Vagina (tissue), 2 donors: ENCODE measurements around the gene NSD2. TPM values are rescaled to one million over a fixed set of nuclear protein-coding genes. Genes with fewer than 3 reads are reported as not detected.

Experiments used
- DNase-seq, 2 donors: peaks; one replicate each; pipeline ENCODE4 v3.0.0-alpha.2; 2017; ENCODE audit errors: extremely low spot score in 2 of 2
- H3K27ac ChIP-seq: fragments of 200-600 bp; sonication (generic); one replicate; pipeline ENCODE4 v1.5.1; 2019
- H3K27me3 ChIP-seq: fragments of 200-600 bp; sonication (generic); one replicate; pipeline ENCODE4 v1.5.1; 2019
- H3K36me3 ChIP-seq, 2 donors: fragments of 200-600 bp; sonication (generic); one replicate each; pipeline ENCODE4 v1.5.1; 2017 to 2019
- H3K4me1 ChIP-seq: fragments of 200-600 bp; sonication (generic); one replicate; pipeline ENCODE4 v1.5.1; 2019
- H3K4me3 ChIP-seq, 2 donors: fragments of 200-600 bp; sonication (generic); 1 replicate in 1 of 2; 2 replicates in 1 of 2; pipeline ENCODE4 v1.5.1; 2016 to 2019
- H3K9me3 ChIP-seq: fragments of 200-600 bp; sonication (generic); one replicate; pipeline ENCODE4 v1.5.1; 2019
- POLR2A ChIP-seq, 2 donors: fragments of 450-650 bp; IDR thresholded peaks; one replicate each; pipeline ENCODE4 v1.6.1; 2017; ENCODE audit warnings: antibody characterized with exemption in 2 of 2, mild to moderate bottlenecking in 2 of 2, moderate library complexity in 2 of 2
- POLR2AphosphoS5 ChIP-seq, 2 donors: sonication (generic); formaldehyde crosslinking; IDR thresholded peaks; one replicate each; pipeline ENCODE4 v1.9.0; 2017; ENCODE audit warnings: antibody characterized with exemption in 2 of 2, mild to moderate bottlenecking in 2 of 2, low read depth in 1 of 2; ENCODE audit not compliant: insufficient read depth in 1 of 2
- intact Hi-C: fragments of 100-400 bp; cut with DNase I; formaldehyde crosslinking; loops from one replicate; pipeline ENCODE4 v1.15.1; 2023
- total RNA-seq: library from RNA; depleted of rRNA; stranded (reverse); fragments of >200 nt; gene quantifications from one replicate; pipeline ENCODE4 v1.2.3, GENCODE V29; 2016
- TF ChIP-seq, protein P1 (sequence below), 3 experiments: fragments of 450-650 bp in 2 of 3; fragments of 200-600 bp in 1 of 3; sonication (generic) in 1 of 3; IDR thresholded peaks; one replicate each; pipeline ENCODE4 v1.5.1; 2017 to 2019; ENCODE audit warnings: antibody characterized with exemption in 3 of 3, mild to moderate bottlenecking in 2 of 3, moderate library complexity in 2 of 3

Gene NSD2
- total RNA-seq, 1 donor from 2014 or later = 38.5 TPM

DNA sequence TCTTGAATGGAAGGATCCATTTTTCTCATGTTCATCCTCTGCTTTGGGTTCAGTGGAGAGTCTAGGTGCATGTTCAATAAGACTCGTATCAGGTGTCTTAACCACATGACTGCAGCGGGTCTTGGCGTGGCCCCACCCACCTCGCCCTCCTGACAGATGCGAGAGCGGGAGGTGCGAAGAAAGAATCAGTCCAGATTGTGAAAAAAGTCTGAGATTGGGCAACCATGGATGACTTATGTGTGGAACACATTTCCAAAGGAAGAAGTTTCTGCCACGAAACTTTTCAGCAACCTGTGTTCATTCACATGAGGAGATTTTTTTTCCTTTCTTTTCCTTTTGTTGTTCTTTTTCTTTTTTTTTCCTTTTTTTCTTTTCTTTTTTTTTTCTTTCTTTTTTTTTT lies 66.8 kb downstream of the NSD2 start:
- Histone ChIP-seq H3K9me3 (no peaks in the 10 kb centered on the region), H3K4me1 (no peaks in the 10 kb centered on the region), H3K27me3 (no peaks in the 10 kb centered on the region), H3K4me3 (no peak overlapping the region), H3K36me3 (peaks cover 0 to 16% of the 10 kb centered on the region in 2 donors), H3K27ac (no peak overlapping the region)
- DNase-seq = no peak
- TF ChIP-seq, protein P1, sequence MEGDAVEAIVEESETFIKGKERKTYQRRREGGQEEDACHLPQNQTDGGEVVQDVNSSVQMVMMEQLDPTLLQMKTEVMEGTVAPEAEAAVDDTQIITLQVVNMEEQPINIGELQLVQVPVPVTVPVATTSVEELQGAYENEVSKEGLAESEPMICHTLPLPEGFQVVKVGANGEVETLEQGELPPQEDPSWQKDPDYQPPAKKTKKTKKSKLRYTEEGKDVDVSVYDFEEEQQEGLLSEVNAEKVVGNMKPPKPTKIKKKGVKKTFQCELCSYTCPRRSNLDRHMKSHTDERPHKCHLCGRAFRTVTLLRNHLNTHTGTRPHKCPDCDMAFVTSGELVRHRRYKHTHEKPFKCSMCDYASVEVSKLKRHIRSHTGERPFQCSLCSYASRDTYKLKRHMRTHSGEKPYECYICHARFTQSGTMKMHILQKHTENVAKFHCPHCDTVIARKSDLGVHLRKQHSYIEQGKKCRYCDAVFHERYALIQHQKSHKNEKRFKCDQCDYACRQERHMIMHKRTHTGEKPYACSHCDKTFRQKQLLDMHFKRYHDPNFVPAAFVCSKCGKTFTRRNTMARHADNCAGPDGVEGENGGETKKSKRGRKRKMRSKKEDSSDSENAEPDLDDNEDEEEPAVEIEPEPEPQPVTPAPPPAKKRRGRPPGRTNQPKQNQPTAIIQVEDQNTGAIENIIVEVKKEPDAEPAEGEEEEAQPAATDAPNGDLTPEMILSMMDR (IDR thresholded peaks at IDR 0.05) = no peak
- TF ChIP-seq POLR2A (IDR thresholded peaks at IDR 0.05) (no peak), POLR2AphosphoS5 (IDR thresholded peaks at IDR 0.05; ENCODE audit: insufficient read depth in 1 of 2, low read depth in 1 of 2) (no peak)
- intact Hi-C loops = no loop called here

DNA sequence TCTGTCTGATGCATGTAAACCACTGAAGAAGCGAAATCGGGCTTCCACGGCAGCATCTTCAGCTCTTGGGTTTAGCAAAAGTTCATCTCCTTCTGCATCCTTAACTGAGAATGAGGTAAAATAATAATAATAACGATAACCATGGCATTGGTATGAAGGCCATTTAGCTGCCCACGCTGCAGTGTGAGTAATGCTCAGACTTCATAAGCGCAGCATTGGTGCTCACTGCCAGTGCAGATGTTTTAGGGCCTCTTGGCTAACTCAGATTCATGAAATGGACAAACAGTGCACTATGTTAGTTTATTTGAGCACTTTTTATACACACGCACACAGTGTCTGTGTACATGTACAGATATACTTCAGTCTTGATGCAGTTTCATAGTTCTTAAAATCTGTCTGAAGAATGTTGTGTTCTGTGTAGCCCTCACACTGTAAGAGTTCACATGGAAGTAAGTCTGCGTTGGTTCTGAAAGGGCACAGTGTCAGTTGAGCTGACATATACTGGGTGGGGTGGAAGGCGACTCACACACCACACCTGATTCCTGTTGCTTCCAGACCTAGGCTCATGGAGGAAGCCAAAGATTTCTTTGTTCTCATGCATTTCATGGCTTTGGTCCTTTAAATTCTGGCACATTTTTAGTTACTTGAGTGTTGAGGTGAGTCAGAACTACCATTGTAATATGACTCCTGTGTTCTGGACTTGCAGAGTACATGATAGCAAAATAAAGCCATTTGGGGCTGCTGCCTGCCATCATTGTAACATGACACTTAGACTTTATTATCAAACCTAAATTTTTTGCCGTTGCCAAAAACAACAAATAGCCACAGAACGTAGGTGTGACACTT lies 68.7 kb downstream of the NSD2 start:
- peaks cover 0 to 20% of the 10 kb centered on the region in 2 donors for H3K36me3 ChIP-seq
- TF ChIP-seq POLR2AphosphoS5 (IDR thresholded peaks at IDR 0.05; ENCODE audit: insufficient read depth in 1 of 2, low read depth in 1 of 2) = no peak
- TF ChIP-seq, protein P1 (IDR thresholded peaks at IDR 0.05) = no peak
- TF ChIP-seq POLR2A (IDR thresholded peaks at IDR 0.05) = no peak
- DNase-seq = no peak
- no peaks in the 10 kb centered on the region for H3K4me1 ChIP-seq
- H3K4me3 ChIP-seq = no peak overlapping the region
- H3K27me3 ChIP-seq = no peaks in the 10 kb centered on the region
- intact Hi-C loops = no loop called here
- H3K27ac ChIP-seq = no peak overlapping the region
- no peaks in the 10 kb centered on the region for H3K9me3 ChIP-seq

DNA sequence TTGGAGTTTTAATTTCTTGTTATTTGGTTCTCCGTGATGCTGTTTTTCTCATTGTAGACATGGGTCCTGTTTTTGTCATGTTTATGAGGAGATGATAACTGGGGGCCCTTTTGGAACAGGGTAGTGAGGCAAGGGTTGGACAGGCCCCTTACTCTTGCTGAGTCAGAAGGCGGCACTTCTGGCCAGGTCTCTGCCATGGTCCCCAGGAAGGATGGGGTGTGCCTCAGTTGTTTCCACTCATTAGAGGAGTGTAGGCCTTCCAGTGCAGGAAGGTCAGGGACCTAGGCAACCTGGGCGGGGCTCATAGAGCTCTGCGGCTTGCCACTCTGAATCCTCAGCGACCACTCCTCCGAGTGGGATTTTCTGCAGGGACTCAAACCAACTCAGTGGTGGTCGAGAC lies 69.4 kb downstream of the NSD2 start:
- H3K4me3 ChIP-seq = no peak overlapping the region
- no peak overlapping the region for H3K27ac ChIP-seq
- H3K27me3 ChIP-seq = no peaks in the 10 kb centered on the region
- H3K9me3 ChIP-seq = no peaks in the 10 kb centered on the region
- H3K36me3 ChIP-seq = peaks cover 0 to 14% of the 10 kb centered on the region in 2 donors
- H3K4me1 ChIP-seq = no peaks in the 10 kb centered on the region
- intact Hi-C loops = no loop called here
- TF ChIP-seq, protein P1 (IDR thresholded peaks at IDR 0.05) = no peak
- TF ChIP-seq POLR2AphosphoS5 (IDR thresholded peaks at IDR 0.05; ENCODE audit: insufficient read depth in 1 of 2, low read depth in 1 of 2) (no peak), POLR2A (IDR thresholded peaks at IDR 0.05) (no peak)
- no peak for DNase-seq

DNA sequence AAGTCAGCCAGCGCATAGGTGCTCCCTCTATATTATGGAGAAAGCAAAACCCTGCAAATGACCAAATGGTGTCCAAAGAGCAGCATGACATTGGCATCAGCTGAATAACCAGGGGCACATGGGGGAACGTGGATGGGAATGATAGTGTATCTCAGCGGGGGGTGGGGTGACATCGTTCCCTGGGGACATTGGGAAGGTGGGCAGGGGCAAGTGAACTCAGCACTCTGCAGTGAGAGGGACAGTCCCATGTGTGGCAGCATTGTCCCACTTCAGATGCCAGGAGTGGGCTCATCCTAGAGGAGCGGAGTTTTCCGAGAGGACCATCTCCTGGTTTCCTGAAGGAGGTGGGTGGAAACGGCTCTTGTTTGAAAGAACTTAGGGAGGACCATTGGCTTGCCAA lies 72.7 kb downstream of the NSD2 start:
- TF ChIP-seq, protein P1 (IDR thresholded peaks at IDR 0.05) = no peak
- TF ChIP-seq POLR2A (IDR thresholded peaks at IDR 0.05) = no peak
- no peak for TF ChIP-seq POLR2AphosphoS5 (IDR thresholded peaks at IDR 0.05; ENCODE audit: insufficient read depth in 1 of 2, low read depth in 1 of 2)
- intact Hi-C loops = no loop called here
- Histone ChIP-seq H3K27ac (no peak overlapping the region), H3K4me3 (no peak overlapping the region), H3K9me3 (no peaks in the 10 kb centered on the region), H3K36me3 (peaks cover 0 to 14% of the 10 kb centered on the region in 2 donors), H3K4me1 (no peaks in the 10 kb centered on the region), H3K27me3 (no peaks in the 10 kb centered on the region)
- DNase-seq = no peak
